ENCODE data around the gene AGO3. TPM values are rescaled to one million over a fixed set of nuclear protein-coding genes. Genes with fewer than 3 reads are reported as not detected.

Gene AGO3
- total RNA-seq, 1 experiment from 2014 or later = 26.9 TPM

DNA sequence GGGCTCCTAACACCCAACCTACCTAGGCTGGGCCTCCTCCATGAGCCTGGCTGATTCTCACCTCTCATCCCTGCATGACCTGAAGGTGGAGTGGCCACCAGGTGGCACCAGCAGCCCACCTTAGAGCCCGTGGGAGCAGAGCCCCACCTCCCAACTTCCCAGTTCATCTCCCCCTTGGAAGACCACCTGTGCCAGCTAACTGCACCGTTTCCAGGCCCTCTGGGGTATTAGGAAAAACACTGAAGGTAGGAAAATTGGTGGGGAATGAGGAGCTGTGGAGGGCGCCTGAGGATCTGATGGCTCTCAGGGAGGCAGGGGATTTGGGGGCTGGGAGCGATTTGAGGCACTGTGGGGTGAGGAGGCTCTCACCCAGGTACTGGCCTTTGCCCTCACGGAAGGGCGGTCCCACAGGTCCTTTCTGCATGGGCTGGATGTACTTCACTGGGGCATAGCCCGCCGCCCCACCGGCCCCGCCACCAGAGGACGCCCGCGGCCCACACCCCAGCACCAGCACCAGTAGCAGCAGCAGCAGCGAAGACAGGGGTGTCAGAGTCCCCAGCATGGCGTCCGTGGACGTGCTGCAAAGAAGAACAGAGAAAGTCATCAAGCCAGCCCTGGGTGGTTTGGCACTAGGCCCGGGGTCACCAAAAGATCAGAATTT, 168.9 kb downstream of the AGO3 start:
- Histone ChIP-seq H2AFZ (ENCODE audit: low read depth, low read length, poor library complexity, severe bottlenecking) (peak overlapping the region; percentile 45), H3K27me3 (ENCODE audit: insufficient read depth, low read length) (no peaks in the 10 kb centered on the region), H3K9ac (ENCODE audit: low read length) (no peak overlapping the region), H3K4me1 (ENCODE audit: control insufficient read depth in 1 of 2, insufficient read depth in 2 of 2, low read length in 2 of 2) (peaks cover 0 to 22% of the 10 kb centered on the region in 2 experiments; a peak in 2 of 4 replicates), H3K36me3 (ENCODE audit: control insufficient read depth in 1 of 2, insufficient read depth in 2 of 2, low read length in 2 of 2) (0 out of 4 replicates have a peak, but pooled peaks cover 3% of the 10 kb centered on the region in 2 experiments), H3K27ac (ENCODE audit: low read depth, low read length) (no peak overlapping the region), H3K4me3 (replicated peaks in 1 of 2; ENCODE audit: low read depth in 1 of 2, low read length in 2 of 2) (peak overlapping the region; percentile 11 to 26), H4K20me1 (ENCODE audit: insufficient read depth) (no peaks in the 10 kb centered on the region), H3K4me2 (ENCODE audit: low read length) (peak overlapping the region; percentile 68), H3K9me2 (ENCODE audit: insufficient read depth) (no peaks in the 10 kb centered on the region), H3K9me3 (ENCODE audit: control insufficient read depth in 1 of 2, insufficient read depth in 1 of 2, low read depth in 1 of 2, low read length in 2 of 2) (no peaks in the 10 kb centered on the region), H3K79me2 (ENCODE audit: insufficient read depth, low read length) (no peaks in the 10 kb centered on the region)
- intact Hi-C loops (cut with micrococcal nuclease) = loop anchor here (1.0 to 10.0 kb wide), 6 partner anchors 34 to 455 kb away; no protein-coding TSS in a partner anchor
- ChIA-PET RAD21 (ENCODE audit: low non-redundant PET in 1 of 2, low total read pairs in 2 of 2, uncharacterized antibody in 2 of 2, unreplicated experiment in 2 of 2) (interaction anchor here in 1 of 2 experiments (2.7 kb wide), 1 partner anchor 35 kb away, joined by 16 read pairs; no protein-coding TSS in a partner anchor), CTCF (interaction anchor here (0.7 to 2.5 kb wide), 3 partner anchors 34 to 200 kb away, joined by 3 to 17 read pairs (median 4); no protein-coding TSS in a partner anchor), POLR2A (no interaction called here)
- no peak for TF ChIP-seq ZFX (IDR thresholded peaks at IDR 0.05)
- TF ChIP-seq MAX (IDR thresholded peaks at IDR 0.05) = no peak
- peak; percentile 93 for TF ChIP-seq RAD21 (IDR thresholded peaks at IDR 0.05; ENCODE audit: low read depth)
- peak; percentile 83 for TF ChIP-seq YY1 (IDR thresholded peaks at IDR 0.05; ENCODE audit: extremely low read depth, insufficient replicate concordance, low read depth, low read length)
- no peak for TF ChIP-seq TCF7L2 (IDR thresholded peaks at IDR 0.05; ENCODE audit: borderline replicate concordance, extremely low read depth, insufficient read depth, insufficient read length)
- TF ChIP-seq CTCF (IDR thresholded peaks at IDR 0.05 in 2 of 3, conservative IDR thresholded peaks at IDR 0.05 in 1 of 3; ENCODE audit: borderline replicate concordance in 1 of 3, insufficient read depth in 1 of 3, low read depth in 2 of 3, low read length in 2 of 3) = peak; percentile 81 to 87 (median 84)
- TF ChIP-seq CBX3 (IDR thresholded peaks at IDR 0.05; ENCODE audit: low read depth) = no peak
- BruUV-seq (replicated peaks) = no TSS peak
- peak; percentile 48 for DNase-seq (ENCODE audit: low read depth, low spot score)
- ATAC-seq = peak; percentile 90

Data from HCT116 (cell line).